Measurements from ENCODE around the gene DLEC1. TPM values are rescaled to one million over a fixed set of nuclear protein-coding genes. Genes with fewer than 3 reads are reported as not detected.

DLEC1 gene
- total and polyA plus RNA-seq, 8 donors = 0.14 to 0.75 (median 0.51) TPM

DNA sequence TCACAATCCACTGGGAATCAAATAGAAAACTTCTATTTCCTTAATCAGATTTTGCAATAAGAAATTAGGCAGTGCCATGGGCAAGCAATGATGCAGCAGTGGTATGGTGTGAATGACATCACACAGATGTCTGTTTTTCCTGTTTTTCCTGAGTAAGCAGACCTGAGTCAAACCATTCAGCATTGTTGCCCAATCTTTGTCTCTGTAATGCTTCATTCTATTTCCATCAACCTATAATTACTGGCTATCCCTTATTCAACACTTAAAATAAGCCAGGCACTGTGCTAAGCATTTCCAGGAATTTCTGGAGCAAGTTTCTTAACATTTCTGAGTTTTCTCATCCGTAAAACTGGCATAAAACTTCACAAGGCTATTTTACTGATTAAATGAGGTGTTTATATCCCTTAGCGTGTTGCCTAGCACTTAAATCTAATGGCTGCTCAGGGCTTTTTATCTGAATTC lies 115.1 kb downstream of the DLEC1 start:
- peak in 2 of 4 donors; percentile 63 to 76 for ATAC-seq

GRCh38 chr3:38154625-38155255 lies 115.7 kb downstream of the DLEC1 start:
- H3K27ac ChIP-seq = no peak overlapping the region
- ATAC-seq (peak in 3 of 4 donors; percentile 11 to 29 (median 23)), DNase-seq (no peak), FAIRE-seq (no peak)
- no peak overlapping the region for H3K4me3 ChIP-seq
- no peaks in the 10 kb centered on the region for H3K36me3 ChIP-seq
- WGBS, 2 donors = 40 to 55% methylated on average over 2 of the region's 2 CpGs
- TF ChIP-seq CTCF (IDR thresholded peaks at IDR 0.05) = no peak
- intact Hi-C loops (cut with DNase I) = no loop called here
- H3K4me1 ChIP-seq = no peaks in the 10 kb centered on the region
- H3K27me3 ChIP-seq = no peaks in the 10 kb centered on the region
- no peaks in the 10 kb centered on the region for H3K9me3 ChIP-seq

More for the DNA sequence above, 115.1 kb downstream of the DLEC1 start:
- H3K4me3 ChIP-seq = no peak overlapping the region
- no peak overlapping the region for H3K27ac ChIP-seq
- H3K9me3 ChIP-seq = no peaks in the 10 kb centered on the region
- WGBS, 2 donors = 73 to 90% methylated on average over 2 of the region's 2 CpGs
- H3K36me3 ChIP-seq = no peaks in the 10 kb centered on the region
- no peak for DNase-seq
- no peak for FAIRE-seq
- no peak for TF ChIP-seq CTCF (IDR thresholded peaks at IDR 0.05)
- H3K27me3 ChIP-seq = no peaks in the 10 kb centered on the region
- intact Hi-C loops (cut with DNase I) = no loop called here
- H3K4me1 ChIP-seq = no peaks in the 10 kb centered on the region

- no peaks in the 10 kb centered on the region for H3K27me3 ChIP-seq
- intact Hi-C loops (cut with DNase I) = no loop called here
- no peak for DNase-seq
- no peak overlapping the region for H3K27ac ChIP-seq
- H3K9me3 ChIP-seq = no peaks in the 10 kb centered on the region
- TF ChIP-seq CTCF (IDR thresholded peaks at IDR 0.05) = no peak
- no peak overlapping the region for H3K4me3 ChIP-seq
- ATAC-seq = no peak
- no peaks in the 10 kb centered on the region for H3K4me1 ChIP-seq
- H3K36me3 ChIP-seq = no peaks in the 10 kb centered on the region
- FAIRE-seq = no peak
- whole genome bisulfite sequencing, 2 donors = 75 to 88% methylated on average over 2 of the region's 2 CpGs
These were observed 116.8 kb downstream of the DLEC1 start for GRCh38 chr3:38155825-38156224.

DNA sequence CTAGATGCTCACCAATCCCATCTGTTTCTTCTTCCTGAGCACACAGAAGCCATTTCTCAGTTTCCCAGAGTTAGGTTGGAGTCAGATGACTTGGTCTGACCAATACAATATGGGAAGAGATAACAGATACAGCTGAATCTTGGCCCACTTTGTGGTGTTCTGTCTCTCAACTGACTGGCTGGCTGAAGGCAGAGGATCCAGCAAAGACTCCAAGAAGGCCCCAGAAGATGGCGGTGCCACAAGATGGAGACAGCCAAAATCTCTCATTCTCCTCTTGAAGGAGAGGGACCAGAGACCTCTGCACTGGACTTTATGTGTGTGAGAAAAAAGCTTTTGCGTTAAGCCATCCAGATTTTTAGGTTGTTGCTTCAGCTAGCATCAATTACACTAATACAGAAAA lies 118.1 kb downstream of the DLEC1 start:
- no peak for DNase-seq
- Histone ChIP-seq H3K27me3 (no peaks in the 10 kb centered on the region), H3K4me1 (no peaks in the 10 kb centered on the region), H3K36me3 (no peaks in the 10 kb centered on the region), H3K9me3 (no peaks in the 10 kb centered on the region), H3K4me3 (no peak overlapping the region), H3K27ac (no peak overlapping the region)
- no peak for TF ChIP-seq CTCF (IDR thresholded peaks at IDR 0.05)
- ATAC-seq = no peak
- WGBS, 2 donors = 92 to 98% methylated on average over 2 of the region's 2 CpGs
- intact Hi-C loops (cut with DNase I) = no loop called here
- no peak for FAIRE-seq

- DNase-seq (no peak), ATAC-seq (no peak), FAIRE-seq (no peak)
- Histone ChIP-seq H3K27ac (no peak overlapping the region), H3K4me1 (no peaks in the 10 kb centered on the region), H3K36me3 (no peaks in the 10 kb centered on the region), H3K9me3 (no peaks in the 10 kb centered on the region), H3K27me3 (no peaks in the 10 kb centered on the region), H3K4me3 (no peak overlapping the region)
- WGBS, 2 donors = 81 to 83% methylated on average over 3 of the region's 3 CpGs
- no peak for TF ChIP-seq CTCF (IDR thresholded peaks at IDR 0.05)
- intact Hi-C loops (cut with DNase I) = no loop called here
These were observed 118.6 kb downstream of the DLEC1 start for GRCh38 chr3:38157595-38157994.

Measured in pancreas (tissue), 10 donors.